HUES64 (cell line): ENCODE data around the gene IFNK.

Experiments
- H3K27ac ChIP-seq: 2 replicates; pipeline ENCODE4 v1.7.0; 2013; ENCODE audit warnings: low read depth, low read length, inconsistent platforms
- H3K27me3 ChIP-seq: 2 replicates; pipeline ENCODE4 v1.6.1; 2013; ENCODE audit warnings: mild to moderate bottlenecking, low read length; ENCODE audit not compliant: insufficient read depth
- H3K36me3 ChIP-seq: 2 replicates; pipeline ENCODE4 v1.6.1; 2013; ENCODE audit warnings: mild to moderate bottlenecking, low read length; ENCODE audit not compliant: insufficient read depth
- H3K4me1 ChIP-seq: 2 replicates; pipeline ENCODE4 v1.6.1; 2013; ENCODE audit warnings: mild to moderate bottlenecking, low read length, moderate library complexity; ENCODE audit not compliant: insufficient read depth
- H3K4me3 ChIP-seq: 2 replicates; pipeline ENCODE4 v1.5.1; 2013; ENCODE audit warnings: mild to moderate bottlenecking, low read length, moderate library complexity
- H3K9ac ChIP-seq: 2 replicates; pipeline ENCODE4 v1.6.1; 2013; ENCODE audit warnings: mild to moderate bottlenecking, low read depth, low read length
- H3K9me3 ChIP-seq: 2 replicates; pipeline ENCODE4 v1.6.1; 2013; ENCODE audit warnings: low read depth, low read length; ENCODE audit not compliant: insufficient read depth
- WGBS: fragments of 150-250, 120-280 bp; methylation state at CpG from one replicate; pipeline ENCODE4 v1.1.7; 2013; ENCODE audit warnings: missing lambda C conversion rate; 5-methylcytosine and 5-hydroxymethylcytosine counted together

The IFNK gene

GRCh38 chr9:27573634-27574590 lies 49.8 kb downstream of the IFNK start:
- Histone ChIP-seq H3K9me3 (peaks cover 10% of the 10 kb centered on the region; the same call in 1 of the 2 replicates), H3K4me3 (peak overlapping the region; percentile 66), H3K36me3 (no peaks in the 10 kb centered on the region), H3K9ac (peak overlapping the region; percentile 68), H3K4me1 (peaks cover 14% of the 10 kb centered on the region), H3K27ac (peak overlapping the region; percentile 88), H3K27me3 (peaks cover 4% of the 10 kb centered on the region; the same call in 1 of the 2 replicates)
- 6% methylated on average over 34 of the region's 35 CpGs for WGBS
